GM18499 (cell line): Measurements from ENCODE around the gene TGIF2LX.
"Not testable (repeated sequence)": the region's sequence is repeated elsewhere in the genome, so short reads cannot be mapped to it uniquely, and the experiment has no call there.

ENCODE experiments used
- ATAC-seq: cut with Tn5 transposase; IDR thresholded peaks from one replicate; pipeline ENCODE4 v1.9.1; 2021; ENCODE audit warnings: moderate number of reproducible peaks; ENCODE audit not compliant: insufficient read depth, unreplicated experiment

TGIF2LX gene

GRCh38 chrX:89921665-89922064 is at the start of gene TGIF2LX:
TSS of gene TGIF2LX (plus strand) at chrX:89921908. CDS start at chrX:89922086, 178 bp downstream.
- ATAC-seq = not testable (repeated sequence)

DNA sequence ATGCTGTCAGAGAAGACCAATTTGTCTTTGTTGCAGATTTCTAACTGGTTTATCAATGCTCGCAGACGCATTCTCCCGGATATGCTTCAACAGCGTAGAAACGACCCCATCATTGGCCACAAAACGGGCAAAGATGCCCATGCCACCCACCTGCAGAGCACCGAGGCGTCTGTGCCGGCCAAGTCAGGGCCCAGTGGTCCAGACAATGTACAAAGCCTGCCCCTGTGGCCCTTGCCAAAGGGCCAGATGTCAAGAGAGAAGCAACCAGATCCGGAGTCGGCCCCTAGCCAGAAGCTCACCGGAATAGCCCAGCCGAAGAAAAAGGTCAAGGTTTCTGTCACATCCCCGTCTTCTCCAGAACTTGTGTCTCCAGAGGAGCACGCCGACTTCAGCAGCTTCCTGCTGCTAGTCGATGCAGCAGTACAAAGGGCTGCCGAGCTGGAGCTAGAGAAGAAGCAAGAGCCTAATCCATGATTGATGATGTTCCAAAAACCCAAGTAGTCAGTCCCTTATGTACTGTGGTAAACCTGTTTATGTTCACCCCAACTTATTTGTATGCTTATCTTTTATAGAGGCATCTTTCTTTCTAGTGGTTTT is 728 bp downstream of the TGIF2LX start:
- not testable (repeated sequence) for ATAC-seq

- ATAC-seq = not testable (repeated sequence)
Observed at GRCh38 chrX:89943077-89943476, 21.4 kb downstream of the TGIF2LX start.

DNA sequence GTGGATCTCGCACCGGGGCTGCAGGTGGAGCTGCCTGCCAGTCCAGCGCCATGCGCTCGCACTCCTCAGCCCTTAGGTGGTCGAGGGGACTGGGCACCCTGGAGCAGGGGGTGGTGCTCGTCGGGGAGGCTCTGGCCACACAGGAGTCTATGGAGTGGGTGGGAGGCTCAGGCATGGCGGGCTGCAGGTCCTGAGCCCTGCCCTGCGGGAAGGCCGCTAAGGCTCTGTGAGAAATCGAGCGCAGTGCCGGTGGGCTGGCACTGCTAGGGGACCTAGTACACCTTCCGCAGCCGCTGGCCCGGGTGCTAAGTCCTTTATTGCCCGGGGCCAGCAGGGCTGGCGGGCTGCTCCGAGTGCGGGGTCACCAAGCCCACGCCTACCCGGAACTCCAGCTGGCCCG is 43.9 kb downstream of the TGIF2LX start:
- not testable (repeated sequence) for ATAC-seq
